Astrocyte (in vitro differentiated cells and primary cell): ENCODE data around the gene ANKRD29. TPM values are rescaled to one million over a fixed set of nuclear protein-coding genes. Genes with fewer than 3 reads are reported as not detected.
A peak's percentile ranks its signal among the peaks of the same experiment; 100 is the strongest.

Experiments
- DNase-seq: peaks from one replicate; pipeline ENCODE4 v3.0.0-alpha.2; 2010; ENCODE audit warnings: low read depth
- FAIRE-seq: peaks from 2 replicates; lab custom pipeline; 2011; peaks lifted over from hg19 to GRCh38; lab: Jason Lieb, UNC
- H2AFZ ChIP-seq: 2 replicates; pipeline ENCODE4 v1.6.0; 2012; ENCODE audit warnings: low read depth, low read length, inconsistent platforms
- H3K27ac ChIP-seq: 2 replicates; pipeline ENCODE4 v1.5.1; 2011; ENCODE audit warnings: low read depth, low read length, inconsistent platforms
- H3K27me3 ChIP-seq: 2 replicates; pipeline ENCODE4 v1.6.0; 2011; ENCODE audit warnings: low read length, inconsistent platforms; ENCODE audit not compliant: insufficient read depth
- H3K36me3 ChIP-seq: 2 replicates; pipeline ENCODE4 v1.5.1; 2011; ENCODE audit warnings: low read length, inconsistent platforms; ENCODE audit not compliant: insufficient read depth
- H3K4me1 ChIP-seq: 2 replicates; pipeline ENCODE4 v1.5.1; 2011; ENCODE audit warnings: low read length, inconsistent platforms; ENCODE audit not compliant: insufficient read depth
- H3K4me2 ChIP-seq: 2 replicates; pipeline ENCODE4 v1.6.0; 2012; ENCODE audit warnings: low read length, inconsistent platforms
- H3K4me3 ChIP-seq: 2 replicates; pipeline ENCODE4 v1.5.1; 2011; ENCODE audit warnings: low read depth, mild to moderate bottlenecking, low read length, inconsistent platforms; ENCODE audit not compliant: insufficient read depth
- H3K79me2 ChIP-seq: 2 replicates; pipeline ENCODE4 v1.6.0; 2012; ENCODE audit warnings: mild to moderate bottlenecking, low read length, inconsistent platforms; ENCODE audit not compliant: insufficient read depth
- H3K9ac ChIP-seq: 2 replicates; pipeline ENCODE4 v1.6.0; 2012; ENCODE audit warnings: mild to moderate bottlenecking, low read length, inconsistent platforms
- H3K9me3 ChIP-seq: 2 replicates; pipeline ENCODE4 v1.5.1; 2012; ENCODE audit warnings: low read depth, mild to moderate bottlenecking, low read length, inconsistent platforms; ENCODE audit not compliant: insufficient read depth
- H4K20me1 ChIP-seq: 2 replicates; pipeline ENCODE4 v1.6.0; 2012; ENCODE audit warnings: low read length, inconsistent platforms; ENCODE audit not compliant: insufficient read depth
- H3K27ac Mint-ChIP-seq: one replicate; pipeline ENCODE4 v1.8.0; 2021; ENCODE audit warnings: mild to moderate bottlenecking, mixed read lengths; ENCODE audit not compliant: unreplicated experiment
- H3K27me3 Mint-ChIP-seq: one replicate; pipeline ENCODE4 v1.8.0; 2021; ENCODE audit warnings: low read depth, mixed read lengths; ENCODE audit not compliant: unreplicated experiment
- H3K36me3 Mint-ChIP-seq: one replicate; pipeline ENCODE4 v1.8.0; 2021; ENCODE audit warnings: low read depth, mixed read lengths; ENCODE audit not compliant: unreplicated experiment
- H3K4me1 Mint-ChIP-seq: one replicate; pipeline ENCODE4 v1.8.0; 2021; ENCODE audit warnings: low read depth, mixed read lengths; ENCODE audit not compliant: unreplicated experiment
- H3K4me3 Mint-ChIP-seq: one replicate; pipeline ENCODE4 v1.8.0; 2021; ENCODE audit warnings: mild to moderate bottlenecking, moderate library complexity, mixed read lengths; ENCODE audit not compliant: unreplicated experiment
- H3K9me3 Mint-ChIP-seq: one replicate; pipeline ENCODE4 v1.8.0; 2021; ENCODE audit warnings: mild to moderate bottlenecking, mixed read lengths; ENCODE audit not compliant: unreplicated experiment
- EZH2 ChIP-seq: IDR thresholded peaks from 2 replicates; pipeline ENCODE4 v1.6.1; 2012; ENCODE audit warnings: mild to moderate bottlenecking, low read length, inconsistent platforms; ENCODE audit not compliant: insufficient read depth
- total RNA-seq: library from RNA; stranded (reverse); gene quantifications from 2 replicates; pipeline ENCODE4 v1.2.1, GENCODE V29; 2021
- TF ChIP-seq, protein P1 (sequence below): IDR thresholded peaks from 2 replicates; pipeline ENCODE4 v1.5.1; 2011; ENCODE audit warnings: low read depth, mild to moderate bottlenecking, inconsistent platforms, low read length, moderate library complexity; ENCODE audit not compliant: insufficient read depth

Gene ANKRD29
- total RNA-seq, 1 donor from 2014 or later: 0.75 TPM

DNA sequence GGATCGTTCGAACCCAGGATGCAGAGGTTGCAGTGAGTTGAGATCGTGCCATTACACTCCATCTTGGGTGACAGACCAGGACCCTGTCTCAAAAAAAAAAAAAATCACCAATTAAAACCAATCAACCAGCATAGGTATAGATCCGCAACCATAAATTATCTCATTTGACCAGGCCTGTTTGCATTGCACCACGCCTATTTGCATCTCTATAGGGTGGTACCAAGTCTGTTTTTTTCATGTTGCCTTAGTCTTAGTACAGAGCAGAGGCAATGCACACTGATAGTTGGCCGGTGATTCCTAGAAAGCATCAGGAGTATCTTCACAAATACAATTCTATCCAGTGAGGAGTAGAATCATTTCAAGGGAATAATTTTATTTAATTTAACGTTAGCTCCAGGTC is 67.1 kb downstream of the ANKRD29 start:
- H3K4me1 Mint-ChIP-seq: peaks cover 5% of the 10 kb centered on the region
- Histone ChIP-seq H3K27ac (no peak overlapping the region), H3K4me1 (peaks cover 6% of the 10 kb centered on the region), H4K20me1 (no peaks in the 10 kb centered on the region), H3K4me3 (no peak overlapping the region), H3K79me2 (no peaks in the 10 kb centered on the region), H2AFZ (no peak overlapping the region), H3K9ac (no peak overlapping the region), H3K36me3 (no peaks in the 10 kb centered on the region), H3K4me2 (no peak overlapping the region), H3K27me3 (peaks cover 4% of the 10 kb centered on the region), H3K9me3 (no peaks in the 10 kb centered on the region)
- peaks cover 3% of the 10 kb centered on the region for H3K27me3 Mint-ChIP-seq
- no peaks in the 10 kb centered on the region for H3K9me3 Mint-ChIP-seq
- H3K36me3 Mint-ChIP-seq: no peaks in the 10 kb centered on the region
- FAIRE-seq: no peak
- no peak for DNase-seq
- H3K4me3 Mint-ChIP-seq: no peak overlapping the region
- TF ChIP-seq, protein P1, sequence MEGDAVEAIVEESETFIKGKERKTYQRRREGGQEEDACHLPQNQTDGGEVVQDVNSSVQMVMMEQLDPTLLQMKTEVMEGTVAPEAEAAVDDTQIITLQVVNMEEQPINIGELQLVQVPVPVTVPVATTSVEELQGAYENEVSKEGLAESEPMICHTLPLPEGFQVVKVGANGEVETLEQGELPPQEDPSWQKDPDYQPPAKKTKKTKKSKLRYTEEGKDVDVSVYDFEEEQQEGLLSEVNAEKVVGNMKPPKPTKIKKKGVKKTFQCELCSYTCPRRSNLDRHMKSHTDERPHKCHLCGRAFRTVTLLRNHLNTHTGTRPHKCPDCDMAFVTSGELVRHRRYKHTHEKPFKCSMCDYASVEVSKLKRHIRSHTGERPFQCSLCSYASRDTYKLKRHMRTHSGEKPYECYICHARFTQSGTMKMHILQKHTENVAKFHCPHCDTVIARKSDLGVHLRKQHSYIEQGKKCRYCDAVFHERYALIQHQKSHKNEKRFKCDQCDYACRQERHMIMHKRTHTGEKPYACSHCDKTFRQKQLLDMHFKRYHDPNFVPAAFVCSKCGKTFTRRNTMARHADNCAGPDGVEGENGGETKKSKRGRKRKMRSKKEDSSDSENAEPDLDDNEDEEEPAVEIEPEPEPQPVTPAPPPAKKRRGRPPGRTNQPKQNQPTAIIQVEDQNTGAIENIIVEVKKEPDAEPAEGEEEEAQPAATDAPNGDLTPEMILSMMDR: no peak
- no peak for TF ChIP-seq EZH2
- no peak overlapping the region for H3K27ac Mint-ChIP-seq

DNA sequence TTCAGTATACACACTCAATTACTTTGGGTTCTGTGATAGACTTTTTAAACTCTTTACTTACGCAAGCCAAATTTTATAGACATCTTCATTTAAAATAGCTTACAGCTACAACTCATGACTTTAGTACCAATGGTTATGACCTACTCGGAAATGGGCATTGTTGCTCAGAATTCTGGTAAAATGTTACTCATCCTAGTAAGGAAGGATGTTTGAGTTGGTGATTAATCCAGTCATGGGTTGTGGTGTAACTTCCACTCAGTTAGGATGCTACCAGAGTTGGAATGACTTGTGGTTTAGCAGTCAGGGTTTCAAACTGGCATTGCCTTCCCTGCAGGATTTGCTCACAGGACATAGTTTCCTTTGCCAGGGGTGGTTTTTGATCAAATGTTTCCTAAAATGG is 69.0 kb downstream of the ANKRD29 start:
- no peak overlapping the region for H3K4me3 Mint-ChIP-seq
- Histone ChIP-seq H3K9me3 (no peaks in the 10 kb centered on the region), H3K4me3 (no peak overlapping the region), H3K4me1 (peaks cover 6% of the 10 kb centered on the region), H4K20me1 (no peaks in the 10 kb centered on the region), H3K9ac (no peak overlapping the region), H2AFZ (no peak overlapping the region), H3K27me3 (peaks cover 4% of the 10 kb centered on the region), H3K36me3 (no peaks in the 10 kb centered on the region), H3K79me2 (no peaks in the 10 kb centered on the region), H3K27ac (no peak overlapping the region), H3K4me2 (peak overlapping the region; percentile 35)
- DNase-seq (peak; percentile 88), FAIRE-seq (peak; percentile 62)
- no peaks in the 10 kb centered on the region for H3K9me3 Mint-ChIP-seq
- peaks cover 5% of the 10 kb centered on the region for H3K4me1 Mint-ChIP-seq
- no peaks in the 10 kb centered on the region for H3K36me3 Mint-ChIP-seq
- H3K27me3 Mint-ChIP-seq: peaks cover 3% of the 10 kb centered on the region
- H3K27ac Mint-ChIP-seq: no peak overlapping the region
- TF ChIP-seq, protein P1: no peak
- TF ChIP-seq EZH2: no peak

DNA sequence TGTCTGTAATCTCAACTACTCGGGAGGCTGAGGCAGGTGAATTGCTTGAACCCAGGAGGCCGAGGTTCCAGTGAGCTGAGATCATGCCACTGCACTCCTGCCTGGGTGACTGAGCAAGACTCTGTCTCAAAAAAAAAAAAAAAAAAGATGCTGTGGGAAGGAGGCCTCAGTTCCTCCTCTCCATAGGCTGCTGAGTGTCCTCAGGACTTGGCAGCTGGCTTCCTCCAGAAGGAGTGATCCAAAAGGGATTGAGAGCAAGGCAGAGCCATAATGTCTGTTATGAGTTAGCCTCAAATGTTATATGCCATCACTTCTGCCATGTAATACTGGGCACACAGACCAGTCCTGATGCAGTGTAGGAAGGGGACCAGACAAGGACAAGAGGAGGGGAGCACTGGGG is 69.8 kb downstream of the ANKRD29 start:
- Mint-ChIP-seq H3K27ac (peak overlapping the region; percentile 5), H3K27me3 (peaks cover 3% of the 10 kb centered on the region), H3K36me3 (no peaks in the 10 kb centered on the region), H3K4me1 (peaks cover 5% of the 10 kb centered on the region), H3K4me3 (no peak overlapping the region), H3K9me3 (no peaks in the 10 kb centered on the region)
- FAIRE-seq: no peak
- TF ChIP-seq EZH2: no peak
- TF ChIP-seq, protein P1: no peak
- Histone ChIP-seq H3K79me2 (no peaks in the 10 kb centered on the region), H3K9ac (no peak overlapping the region), H3K27me3 (peaks cover 4% of the 10 kb centered on the region), H3K4me2 (no peak overlapping the region), H3K4me1 (peaks cover 6% of the 10 kb centered on the region), H3K27ac (no peak overlapping the region), H4K20me1 (no peaks in the 10 kb centered on the region), H3K9me3 (no peaks in the 10 kb centered on the region), H2AFZ (no peak overlapping the region), H3K4me3 (no peak overlapping the region), H3K36me3 (no peaks in the 10 kb centered on the region)
- DNase-seq: no peak
